PC-3 (cell line): ENCODE measurements around the gene TAOK3.

Experiments used
- EZH2 ChIP-seq: fragments of 300-600 bp; sonication (generic); IDR thresholded peaks from one replicate; pipeline ENCODE4 v1.6.1; 2017; ENCODE audit warnings: antibody characterized with exemption, mild to moderate bottlenecking, low read length; ENCODE audit not compliant: unreplicated experiment
- EZH2phosphoT487 ChIP-seq: fragments of 300-600 bp; sonication (generic); IDR thresholded peaks from 2 replicates; pipeline ENCODE4 v1.6.1; 2018; ENCODE audit warnings: mild to moderate bottlenecking, antibody characterized with exemption, low read length, borderline replicate concordance
- TF ChIP-seq, protein P1 (sequence below): fragments of 300-600 bp; sonication (generic); conservative IDR thresholded peaks from 2 replicates; pipeline ENCODE4 v1.5.1; 2017; ENCODE audit warnings: antibody characterized with exemption, low read depth, mild to moderate bottlenecking, low read length

DNA sequence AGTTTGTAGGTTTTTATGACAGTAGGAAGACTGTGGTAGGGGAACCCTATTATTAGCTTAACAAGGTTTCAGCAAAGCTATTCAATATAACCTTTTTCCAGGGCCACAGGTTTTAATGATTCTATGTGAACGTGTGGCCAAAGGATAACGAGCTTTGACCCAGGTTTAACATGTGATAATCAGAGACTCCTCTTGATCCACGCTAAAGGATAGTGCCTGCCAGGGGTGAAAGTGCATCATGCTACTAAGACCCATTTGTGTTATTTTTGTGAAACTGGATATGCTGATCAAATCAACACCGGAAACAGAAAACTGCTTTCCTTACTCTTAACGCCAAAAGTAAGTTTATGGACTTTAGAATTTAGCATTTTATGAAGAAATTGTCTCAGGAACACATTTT is 909 bp upstream of the TAOK3 start:
- TF ChIP-seq, protein P1, sequence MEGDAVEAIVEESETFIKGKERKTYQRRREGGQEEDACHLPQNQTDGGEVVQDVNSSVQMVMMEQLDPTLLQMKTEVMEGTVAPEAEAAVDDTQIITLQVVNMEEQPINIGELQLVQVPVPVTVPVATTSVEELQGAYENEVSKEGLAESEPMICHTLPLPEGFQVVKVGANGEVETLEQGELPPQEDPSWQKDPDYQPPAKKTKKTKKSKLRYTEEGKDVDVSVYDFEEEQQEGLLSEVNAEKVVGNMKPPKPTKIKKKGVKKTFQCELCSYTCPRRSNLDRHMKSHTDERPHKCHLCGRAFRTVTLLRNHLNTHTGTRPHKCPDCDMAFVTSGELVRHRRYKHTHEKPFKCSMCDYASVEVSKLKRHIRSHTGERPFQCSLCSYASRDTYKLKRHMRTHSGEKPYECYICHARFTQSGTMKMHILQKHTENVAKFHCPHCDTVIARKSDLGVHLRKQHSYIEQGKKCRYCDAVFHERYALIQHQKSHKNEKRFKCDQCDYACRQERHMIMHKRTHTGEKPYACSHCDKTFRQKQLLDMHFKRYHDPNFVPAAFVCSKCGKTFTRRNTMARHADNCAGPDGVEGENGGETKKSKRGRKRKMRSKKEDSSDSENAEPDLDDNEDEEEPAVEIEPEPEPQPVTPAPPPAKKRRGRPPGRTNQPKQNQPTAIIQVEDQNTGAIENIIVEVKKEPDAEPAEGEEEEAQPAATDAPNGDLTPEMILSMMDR, result no peak
- no peak for TF ChIP-seq EZH2
- no peak for TF ChIP-seq EZH2phosphoT487
